Femur (tissue), 1 donor: ENCODE measurements around the gene EIF4A3.
"Not testable (repeated sequence)": the region's sequence is repeated elsewhere in the genome, so short reads cannot be mapped to it uniquely, and the experiment has no call there.

Experiments
- DNase-seq: peaks from one replicate; pipeline ENCODE4 v3.0.0-alpha.2; 2017

EIF4A3 gene

GRCh38 chr17:80097844-80098691 lies 48.9 kb downstream of the EIF4A3 start:
- no peak for DNase-seq

GRCh38 chr17:80097127-80097621 lies 49.8 kb downstream of the EIF4A3 start:
- DNase-seq: no peak

GRCh38 chr17:80096561-80097021 lies 50.3 kb downstream of the EIF4A3 start:
- no peak for DNase-seq

- DNase-seq: no peak
Observed at GRCh38 chr17:80095844-80096475, 51.0 kb downstream of the EIF4A3 start.

- DNase-seq: no peak
Observed at GRCh38 chr17:80095038-80095843, 51.7 kb downstream of the EIF4A3 start.

- DNase-seq: no peak
Observed at GRCh38 chr17:80092959-80093358, 54.0 kb downstream of the EIF4A3 start.

GRCh38 chr17:80091376-80091775 lies 55.6 kb downstream of the EIF4A3 start:
- no peak for DNase-seq

GRCh38 chr17:80090164-80090563 lies 56.8 kb downstream of the EIF4A3 start:
- DNase-seq: not testable (repeated sequence)

- DNase-seq: no peak
Observed at GRCh38 chr17:80089762-80090161, 57.2 kb downstream of the EIF4A3 start.

GRCh38 chr17:80087346-80088265 lies 59.3 kb downstream of the EIF4A3 start:
- no peak for DNase-seq

- DNase-seq: no peak
Observed at GRCh38 chr17:80086616-80087015, 60.3 kb downstream of the EIF4A3 start.

GRCh38 chr17:80086081-80086480 lies 60.8 kb downstream of the EIF4A3 start:
- DNase-seq: no peak

GRCh38 chr17:80084773-80085172 lies 62.2 kb downstream of the EIF4A3 start:
- no peak for DNase-seq
